ENCODE results near the gene SAV1.

GRCh38 chr14:50590464-50590863 is 77.6 kb downstream of the SAV1 start:
- TF ChIP-seq, protein P1, sequence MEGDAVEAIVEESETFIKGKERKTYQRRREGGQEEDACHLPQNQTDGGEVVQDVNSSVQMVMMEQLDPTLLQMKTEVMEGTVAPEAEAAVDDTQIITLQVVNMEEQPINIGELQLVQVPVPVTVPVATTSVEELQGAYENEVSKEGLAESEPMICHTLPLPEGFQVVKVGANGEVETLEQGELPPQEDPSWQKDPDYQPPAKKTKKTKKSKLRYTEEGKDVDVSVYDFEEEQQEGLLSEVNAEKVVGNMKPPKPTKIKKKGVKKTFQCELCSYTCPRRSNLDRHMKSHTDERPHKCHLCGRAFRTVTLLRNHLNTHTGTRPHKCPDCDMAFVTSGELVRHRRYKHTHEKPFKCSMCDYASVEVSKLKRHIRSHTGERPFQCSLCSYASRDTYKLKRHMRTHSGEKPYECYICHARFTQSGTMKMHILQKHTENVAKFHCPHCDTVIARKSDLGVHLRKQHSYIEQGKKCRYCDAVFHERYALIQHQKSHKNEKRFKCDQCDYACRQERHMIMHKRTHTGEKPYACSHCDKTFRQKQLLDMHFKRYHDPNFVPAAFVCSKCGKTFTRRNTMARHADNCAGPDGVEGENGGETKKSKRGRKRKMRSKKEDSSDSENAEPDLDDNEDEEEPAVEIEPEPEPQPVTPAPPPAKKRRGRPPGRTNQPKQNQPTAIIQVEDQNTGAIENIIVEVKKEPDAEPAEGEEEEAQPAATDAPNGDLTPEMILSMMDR (IDR thresholded peaks at IDR 0.05), result no peak
- TF ChIP-seq EZH2 (IDR thresholded peaks at IDR 0.05; ENCODE audit: borderline replicate concordance, insufficient read depth, low read depth, low read length, poor library complexity, severe bottlenecking), result no peak
